Measurements from ENCODE around the gene GPR3. TPM values are rescaled to one million over a fixed set of nuclear protein-coding genes. Genes with fewer than 3 reads are reported as not detected.

Gene GPR3
- total RNA-seq, 1 donor from 2014 or later = 0.74 TPM

- Histone ChIP-seq H3K36me3 (peaks cover 0 to 36% of the 10 kb centered on the region in 2 donors), H3K9me3 (no peaks in the 10 kb centered on the region), H3K4me3 (peak overlapping the region; percentile 37 to 65), H3K4me1 (peaks cover 42% of the 10 kb centered on the region), H3K27me3 (no peaks in the 10 kb centered on the region), H3K27ac (peak overlapping the region; percentile 72)
- intact Hi-C loops (cut with DNase I) = no loop called here
- DNase-seq (ENCODE audit: extremely low spot score in 2 of 2) = no peak
- peak in 1 of 2 donors; percentile 2 for TF ChIP-seq POLR2AphosphoS5 (IDR thresholded peaks at IDR 0.05; ENCODE audit: insufficient read depth in 1 of 2, low read depth in 1 of 2)
- no peak for TF ChIP-seq CTCF (IDR thresholded peaks at IDR 0.05)
- TF ChIP-seq POLR2A (IDR thresholded peaks at IDR 0.05) = no peak
Observed at GRCh38 chr1:27351541-27352107, 40.8 kb upstream of the GPR3 start.

- Histone ChIP-seq H3K27ac (no peak overlapping the region), H3K36me3 (peaks cover 0 to 46% of the 10 kb centered on the region in 2 donors), H3K9me3 (no peaks in the 10 kb centered on the region), H3K27me3 (no peaks in the 10 kb centered on the region), H3K4me1 (peaks cover 39% of the 10 kb centered on the region), H3K4me3 (no peak overlapping the region)
- no peak for TF ChIP-seq POLR2A (IDR thresholded peaks at IDR 0.05)
- no peak for DNase-seq (ENCODE audit: extremely low spot score in 2 of 2)
- intact Hi-C loops (cut with DNase I) = no loop called here
Observed at GRCh38 chr1:27353166-27353565, 39.3 kb upstream of the GPR3 start.

GRCh38 chr1:27353629-27354028 lies 38.8 kb upstream of the GPR3 start:
- H3K4me1 ChIP-seq = peaks cover 38% of the 10 kb centered on the region
- H3K36me3 ChIP-seq = peaks cover 0 to 50% of the 10 kb centered on the region in 2 donors
- no peaks in the 10 kb centered on the region for H3K27me3 ChIP-seq
- H3K4me3 ChIP-seq = no peak overlapping the region
- TF ChIP-seq POLR2A (IDR thresholded peaks at IDR 0.05) (no peak), POLR2AphosphoS5 (IDR thresholded peaks at IDR 0.05; ENCODE audit: insufficient read depth in 1 of 2, low read depth in 1 of 2) (no peak), CTCF (IDR thresholded peaks at IDR 0.05) (no peak)
- H3K9me3 ChIP-seq = no peaks in the 10 kb centered on the region
- no peak overlapping the region for H3K27ac ChIP-seq
- DNase-seq (ENCODE audit: extremely low spot score in 2 of 2) = no peak
- intact Hi-C loops (cut with DNase I) = no loop called here

- H3K9me3 ChIP-seq = no peaks in the 10 kb centered on the region
- no peak for DNase-seq (ENCODE audit: extremely low spot score in 2 of 2)
- TF ChIP-seq POLR2AphosphoS5 (IDR thresholded peaks at IDR 0.05; ENCODE audit: insufficient read depth in 1 of 2, low read depth in 1 of 2) (no peak), POLR2A (IDR thresholded peaks at IDR 0.05) (no peak), CTCF (IDR thresholded peaks at IDR 0.05) (no peak)
- H3K36me3 ChIP-seq = peaks cover 0 to 69% of the 10 kb centered on the region in 2 donors
- intact Hi-C loops (cut with DNase I) = loop anchor here (2.0 kb wide), 1 partner anchor 39 kb away; no protein-coding TSS in a partner anchor
- H3K4me3 ChIP-seq = no peak overlapping the region
- H3K4me1 ChIP-seq = peaks cover 17% of the 10 kb centered on the region
- H3K27me3 ChIP-seq = no peaks in the 10 kb centered on the region
- H3K27ac ChIP-seq = no peak overlapping the region
Observed at GRCh38 chr1:27355683-27356082, 36.7 kb upstream of the GPR3 start.

GRCh38 chr1:27356277-27356618 lies 36.2 kb upstream of the GPR3 start:
- peaks cover 12% of the 10 kb centered on the region for H3K4me1 ChIP-seq
- H3K36me3 ChIP-seq = peaks cover 0 to 75% of the 10 kb centered on the region in 2 donors
- H3K27me3 ChIP-seq = no peaks in the 10 kb centered on the region
- H3K4me3 ChIP-seq = no peak overlapping the region
- no peak overlapping the region for H3K27ac ChIP-seq
- TF ChIP-seq POLR2A (IDR thresholded peaks at IDR 0.05) (no peak), CTCF (IDR thresholded peaks at IDR 0.05) (no peak), POLR2AphosphoS5 (IDR thresholded peaks at IDR 0.05; ENCODE audit: insufficient read depth in 1 of 2, low read depth in 1 of 2) (no peak)
- intact Hi-C loops (cut with DNase I) = loop anchor here (2.0 kb wide), 1 partner anchor 39 kb away; no protein-coding TSS in a partner anchor
- H3K9me3 ChIP-seq = no peaks in the 10 kb centered on the region
- no peak for DNase-seq (ENCODE audit: extremely low spot score in 2 of 2)

Measured in vagina (tissue), 2 donors.